Panc1 (cell line): Measurements from ENCODE around the gene KCNV2. TPM values are rescaled to one million over a fixed set of nuclear protein-coding genes. Genes with fewer than 3 reads are reported as not detected.

Source experiments
- ATAC-seq: fragments of 200-7000 bp; cut with Tn5 transposase; 2 replicates; pipeline ENCODE4 v1.9.1; 2020; ENCODE audit warnings: mild to moderate bottlenecking, moderate library complexity
- BruUV-seq: library from RNA; stranded (reverse); fragments of 400-500 nt; replicated peaks from 2 replicates; lab custom pipeline; 2021; lab: Mats Ljungman, UMichigan
- CTCF ChIA-PET: fragments of 300-600 bp; sonication (Branson Sonifier 250); formaldehyde crosslinking; loops from one replicate; lab custom pipeline; 2022; ENCODE audit warnings: antibody characterized with exemption; lab: Charles Lee
- POLR2A ChIA-PET: fragments of 300-600 bp; sonication (Branson Sonifier 250); formaldehyde crosslinking; loops from one replicate; lab custom pipeline; 2022; ENCODE audit warnings: antibody characterized with exemption; lab: Charles Lee
- DNase-seq: peaks from one replicate; pipeline ENCODE4 v3.0.0-alpha.2; 2010; ENCODE audit warnings: low read depth, low spot score
- H3K27ac ChIP-seq: 2 replicates; pipeline ENCODE4 v1.5.1; 2011; ENCODE audit warnings: mild to moderate bottlenecking, low read length, inconsistent platforms
- H3K27me3 ChIP-seq: fragments of 200-500 bp; sonication (Bioruptor generic); 2 replicates; pipeline ENCODE4 v1.6.0; 2014; ENCODE audit warnings: low read length, inconsistent platforms; ENCODE audit not compliant: control insufficient read depth, insufficient read depth
- H3K36me3 ChIP-seq: fragments of 200-500 bp; sonication (Bioruptor generic); 2 replicates; pipeline ENCODE4 v1.5.1; 2014; ENCODE audit warnings: inconsistent platforms, mild to moderate bottlenecking, low read length, moderate library complexity; ENCODE audit not compliant: control insufficient read depth, insufficient read depth
- H3K4me1 ChIP-seq: 2 replicates; pipeline ENCODE4 v1.5.1; 2011; ENCODE audit warnings: inconsistent platforms, mild to moderate bottlenecking, low read length, moderate library complexity; ENCODE audit not compliant: control insufficient read depth, insufficient read depth
- H3K4me3 ChIP-seq, 2 experiments: 2 replicates each; pipeline ENCODE4 v1.5.1; 2011 to 2012; ENCODE audit warnings: low read depth in 2 of 2, low read length in 2 of 2, mild to moderate bottlenecking in 2 of 2, inconsistent platforms in 1 of 2, moderate library complexity in 1 of 2
- H3K9me3 ChIP-seq: fragments of 200-500 bp; sonication (Bioruptor generic); 2 replicates; pipeline ENCODE4 v1.5.1; 2014; ENCODE audit warnings: low read depth, mild to moderate bottlenecking, inconsistent platforms, low read length, moderate library complexity; ENCODE audit not compliant: control insufficient read depth, insufficient read depth
- POLR2AphosphoS5 ChIP-seq: IDR thresholded peaks from 2 replicates; pipeline ENCODE4 v1.6.1; 2012; ENCODE audit warnings: mild to moderate bottlenecking, low read depth, low read length, moderate library complexity
- SIN3A ChIP-seq: IDR thresholded peaks from 2 replicates; pipeline ENCODE4 v1.6.1; 2012; ENCODE audit warnings: low read depth, mild to moderate bottlenecking, low read length, moderate library complexity, borderline replicate concordance; ENCODE audit not compliant: insufficient read depth
- TCF7L2 ChIP-seq: IDR thresholded peaks from 2 replicates; pipeline ENCODE4 v1.6.1; 2011; ENCODE audit warnings: mild to moderate bottlenecking, low read depth, low read length, inconsistent platforms
- in situ Hi-C: cut with HindIII; loops from 2 replicates; pipeline ENCODE4 v1.10.0; 2016; ENCODE audit warnings: low sequenced_read_pairs, low pct_unique_long_range_greater_than_20kb
- intact Hi-C: fragments of 100-400 bp; cut with micrococcal nuclease; formaldehyde crosslinking; loops from one replicate; pipeline ENCODE4 v1.10.0; 2022; ENCODE audit not compliant: unreplicated experiment
- total RNA-seq: library from RNA; stranded (reverse); gene quantifications from one replicate; pipeline ENCODE4 v1.2.1, GENCODE V29; 2021; ENCODE audit not compliant: unreplicated experiment
- TF ChIP-seq, protein P1 (sequence below): fragments of 450-650 bp; IDR thresholded peaks from 2 replicates; pipeline ENCODE4 v1.5.1; 2017; ENCODE audit warnings: mild to moderate bottlenecking
- TF ChIP-seq, protein P2 (sequence below), 2 experiments: IDR thresholded peaks; 2 replicates each; pipeline ENCODE4 v1.6.1; 2011 to 2012; ENCODE audit warnings: low read depth in 2 of 2, control low read depth in 1 of 2, low read length in 1 of 2, mild to moderate bottlenecking in 1 of 2, moderate library complexity in 1 of 2; ENCODE audit not compliant: insufficient read depth in 1 of 2

The KCNV2 gene
- total RNA-seq, 1 experiment from 2014 or later: not detected

GRCh38 chr9:2725898-2726649 is 8.8 kb downstream of the KCNV2 start:
- Histone ChIP-seq H3K9me3 (no peaks in the 10 kb centered on the region), H3K27ac (no peak overlapping the region), H3K4me1 (no peaks in the 10 kb centered on the region), H3K27me3 (no peaks in the 10 kb centered on the region), H3K36me3 (no peaks in the 10 kb centered on the region), H3K4me3 (no peak overlapping the region)
- ATAC-seq: no peak
- ChIA-PET POLR2A (no interaction called here), CTCF (no interaction called here)
- intact Hi-C loops (no loop called here), in situ Hi-C loops (no loop called here)
- no TSS peak for BruUV-seq
- DNase-seq: no peak
- TF ChIP-seq SIN3A (no peak), POLR2AphosphoS5 (no peak), TCF7L2 (no peak)

- TF ChIP-seq, protein P1, sequence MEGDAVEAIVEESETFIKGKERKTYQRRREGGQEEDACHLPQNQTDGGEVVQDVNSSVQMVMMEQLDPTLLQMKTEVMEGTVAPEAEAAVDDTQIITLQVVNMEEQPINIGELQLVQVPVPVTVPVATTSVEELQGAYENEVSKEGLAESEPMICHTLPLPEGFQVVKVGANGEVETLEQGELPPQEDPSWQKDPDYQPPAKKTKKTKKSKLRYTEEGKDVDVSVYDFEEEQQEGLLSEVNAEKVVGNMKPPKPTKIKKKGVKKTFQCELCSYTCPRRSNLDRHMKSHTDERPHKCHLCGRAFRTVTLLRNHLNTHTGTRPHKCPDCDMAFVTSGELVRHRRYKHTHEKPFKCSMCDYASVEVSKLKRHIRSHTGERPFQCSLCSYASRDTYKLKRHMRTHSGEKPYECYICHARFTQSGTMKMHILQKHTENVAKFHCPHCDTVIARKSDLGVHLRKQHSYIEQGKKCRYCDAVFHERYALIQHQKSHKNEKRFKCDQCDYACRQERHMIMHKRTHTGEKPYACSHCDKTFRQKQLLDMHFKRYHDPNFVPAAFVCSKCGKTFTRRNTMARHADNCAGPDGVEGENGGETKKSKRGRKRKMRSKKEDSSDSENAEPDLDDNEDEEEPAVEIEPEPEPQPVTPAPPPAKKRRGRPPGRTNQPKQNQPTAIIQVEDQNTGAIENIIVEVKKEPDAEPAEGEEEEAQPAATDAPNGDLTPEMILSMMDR: no peak
- TF ChIP-seq POLR2AphosphoS5 (no peak), SIN3A (no peak), TCF7L2 (no peak)
- TF ChIP-seq, protein P2, sequence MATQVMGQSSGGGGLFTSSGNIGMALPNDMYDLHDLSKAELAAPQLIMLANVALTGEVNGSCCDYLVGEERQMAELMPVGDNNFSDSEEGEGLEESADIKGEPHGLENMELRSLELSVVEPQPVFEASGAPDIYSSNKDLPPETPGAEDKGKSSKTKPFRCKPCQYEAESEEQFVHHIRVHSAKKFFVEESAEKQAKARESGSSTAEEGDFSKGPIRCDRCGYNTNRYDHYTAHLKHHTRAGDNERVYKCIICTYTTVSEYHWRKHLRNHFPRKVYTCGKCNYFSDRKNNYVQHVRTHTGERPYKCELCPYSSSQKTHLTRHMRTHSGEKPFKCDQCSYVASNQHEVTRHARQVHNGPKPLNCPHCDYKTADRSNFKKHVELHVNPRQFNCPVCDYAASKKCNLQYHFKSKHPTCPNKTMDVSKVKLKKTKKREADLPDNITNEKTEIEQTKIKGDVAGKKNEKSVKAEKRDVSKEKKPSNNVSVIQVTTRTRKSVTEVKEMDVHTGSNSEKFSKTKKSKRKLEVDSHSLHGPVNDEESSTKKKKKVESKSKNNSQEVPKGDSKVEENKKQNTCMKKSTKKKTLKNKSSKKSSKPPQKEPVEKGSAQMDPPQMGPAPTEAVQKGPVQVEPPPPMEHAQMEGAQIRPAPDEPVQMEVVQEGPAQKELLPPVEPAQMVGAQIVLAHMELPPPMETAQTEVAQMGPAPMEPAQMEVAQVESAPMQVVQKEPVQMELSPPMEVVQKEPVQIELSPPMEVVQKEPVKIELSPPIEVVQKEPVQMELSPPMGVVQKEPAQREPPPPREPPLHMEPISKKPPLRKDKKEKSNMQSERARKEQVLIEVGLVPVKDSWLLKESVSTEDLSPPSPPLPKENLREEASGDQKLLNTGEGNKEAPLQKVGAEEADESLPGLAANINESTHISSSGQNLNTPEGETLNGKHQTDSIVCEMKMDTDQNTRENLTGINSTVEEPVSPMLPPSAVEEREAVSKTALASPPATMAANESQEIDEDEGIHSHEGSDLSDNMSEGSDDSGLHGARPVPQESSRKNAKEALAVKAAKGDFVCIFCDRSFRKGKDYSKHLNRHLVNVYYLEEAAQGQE (IDR thresholded peaks at IDR 0.05; ENCODE audit: insufficient read depth in 1 of 2, low read depth in 2 of 2, low read length in 1 of 2): no peak
- no peaks in the 10 kb centered on the region for H3K4me1 ChIP-seq
- in situ Hi-C loops (no loop called here), intact Hi-C loops (no loop called here)
- CTCF ChIA-PET: no interaction called here
- POLR2A ChIA-PET: no interaction called here
- H3K9me3 ChIP-seq: no peaks in the 10 kb centered on the region
- ATAC-seq (no peak), DNase-seq (no peak)
- no peak overlapping the region for H3K4me3 ChIP-seq
- H3K36me3 ChIP-seq: no peaks in the 10 kb centered on the region
- no peak overlapping the region for H3K27ac ChIP-seq
- no peaks in the 10 kb centered on the region for H3K27me3 ChIP-seq
- BruUV-seq: no TSS peak
Measured at GRCh38 chr9:2726650-2727340, 9.5 kb downstream of the KCNV2 start.

DNA sequence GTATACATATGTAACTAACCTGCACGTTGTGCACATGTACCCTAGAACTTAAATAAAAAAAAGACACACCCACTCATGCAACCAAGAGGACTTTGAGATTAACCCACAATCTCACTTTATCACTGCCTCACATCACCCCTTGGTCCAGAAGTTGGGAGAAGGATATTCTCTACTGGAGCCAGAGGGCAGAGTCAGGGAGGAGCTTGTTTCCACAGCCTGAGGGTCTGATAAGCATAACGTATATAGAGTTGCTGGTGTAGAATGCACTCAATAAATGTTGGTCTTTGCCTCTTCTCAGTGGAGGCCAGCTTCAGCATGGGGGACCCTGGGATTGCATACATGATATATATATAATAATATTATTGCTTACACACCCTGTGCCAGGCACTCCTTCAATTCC is 10.1 kb downstream of the KCNV2 start:
- DNase-seq: no peak
- no TSS peak for BruUV-seq
- Histone ChIP-seq H3K4me1 (no peaks in the 10 kb centered on the region), H3K4me3 (no peak overlapping the region), H3K9me3 (no peaks in the 10 kb centered on the region), H3K36me3 (no peaks in the 10 kb centered on the region), H3K27ac (no peak overlapping the region), H3K27me3 (no peaks in the 10 kb centered on the region)
- in situ Hi-C loops (no loop called here), intact Hi-C loops (no loop called here)
- ATAC-seq: no peak
- POLR2A ChIA-PET: no interaction called here
- TF ChIP-seq, protein P1: no peak
- TF ChIP-seq, protein P2 (IDR thresholded peaks at IDR 0.05; ENCODE audit: insufficient read depth in 1 of 2, low read depth in 2 of 2, low read length in 1 of 2): no peak
- no peak for TF ChIP-seq SIN3A
- no peak for TF ChIP-seq TCF7L2
- TF ChIP-seq POLR2AphosphoS5: no peak
- CTCF ChIA-PET: no interaction called here
